ENCODE measurements around the gene TSTD1. TPM values are rescaled to one million over a fixed set of nuclear protein-coding genes. Genes with fewer than 3 reads are reported as not detected.

TSTD1 gene, protein sequence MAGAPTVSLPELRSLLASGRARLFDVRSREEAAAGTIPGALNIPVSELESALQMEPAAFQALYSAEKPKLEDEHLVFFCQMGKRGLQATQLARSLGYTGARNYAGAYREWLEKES
- 10 to 100 TPM; 92.0 to 93.1 TPM for total RNA-seq
- 100 to 1,000 TPM; 264 to 411 TPM for polyA plus RNA-seq

DNA sequence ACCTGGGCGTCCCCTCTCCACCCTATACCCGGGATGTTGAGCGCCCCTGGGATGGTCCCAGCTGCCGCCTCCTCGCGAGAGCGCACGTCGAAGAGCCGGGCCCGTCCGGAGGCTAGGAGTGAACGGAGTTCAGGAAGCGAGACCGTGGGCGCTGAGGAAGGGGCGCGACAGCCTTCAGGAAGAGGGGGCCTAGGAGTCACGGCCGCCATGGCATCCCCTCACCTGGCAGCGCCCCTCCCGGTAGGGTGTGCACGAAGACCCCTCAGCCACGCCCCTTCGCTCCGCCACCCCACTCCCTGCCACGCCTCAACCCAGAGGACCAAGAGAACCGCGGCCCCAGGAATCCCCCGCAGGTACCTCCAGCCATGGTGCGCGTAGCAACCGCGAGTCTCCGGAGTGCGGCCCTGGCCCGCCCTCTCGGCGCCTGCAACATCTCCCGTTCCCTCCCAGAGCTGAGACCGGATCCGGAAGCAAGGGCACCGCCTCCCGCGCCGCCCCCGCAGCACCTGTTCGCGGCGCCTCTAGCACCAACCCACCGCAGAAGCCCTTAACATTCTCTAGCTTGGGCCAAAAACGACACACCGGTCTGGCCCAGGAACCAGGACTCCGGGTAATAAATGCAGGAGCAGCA is at the start of gene TSTD1:
Gene TSTD1, minus strand, starts transcription at position 442 of the 631 bp plus-strand sequence. Its CDS starts 75 bp downstream, at position 367.
- peak within 1 kb of the TSS; percentile 65 to 96 for H3K4me3 ChIP-seq (ENCODE audit: low read length in 2 of 2)
- Mint-ChIP-seq H3K4me1 (peaks cover 25 to 56% (median 38%) of the 10 kb centered on the region in 4 donors), H3K36me3 (peaks cover 23 to 41% of the 10 kb centered on the region in 2 donors), H3K9me3 (peaks cover 0 to 3% (median 0%) of the 10 kb centered on the region in 8 donors), H3K27ac (peak within 1 kb of the TSS; percentile 89 to 99 (median 97)), H3K27me3 (no peaks in the 10 kb centered on the region), H3K4me3 (peak within 1 kb of the TSS; percentile 87 to 95 (median 91))
- no peaks in the 10 kb centered on the region for H3K27me3 ChIP-seq (ENCODE audit: insufficient read depth, low read length)
- ChIA-PET POLR2A (ENCODE audit: partially characterized antibody) (interaction anchor here (0.6 to 21.2 kb wide), 16 partner anchors 9 to 410 kb away, joined by 3 to 602 read pairs (median 5); partner anchors contain the start of genes ARHGAP30, DEDD, F11R and KLHDC9), CTCF (ENCODE audit: partially characterized antibody) (interaction anchor here (0.7 to 10.7 kb wide), 11 partner anchors 19 to 253 kb away, joined by 3 to 171 read pairs (median 3); partner anchors contain the start of genes ARHGAP30, F11R, KLHDC9 and NIT1)
- peaks cover 47% of the 10 kb centered on the region for H3K4me1 ChIP-seq (ENCODE audit: insufficient read depth, low read length)
- intact Hi-C loops (cut with micrococcal nuclease), result loop anchor here (1.0 to 5.0 kb wide), 2 partner anchors 17 to 41 kb away; partner anchors contain the start of gene F11R
- DNase-seq, result peak; percentile 88 to 95 (median 89)
- peaks cover 40% of the 10 kb centered on the region for H3K36me3 ChIP-seq (ENCODE audit: insufficient read depth, low read length)
- no peaks in the 10 kb centered on the region for H3K9me3 ChIP-seq (ENCODE audit: control insufficient read depth in 1 of 2, low read length in 2 of 2)
- peak within 1 kb of the TSS; percentile 83 for H3K27ac ChIP-seq (ENCODE audit: low read depth, low read length)

DNA sequence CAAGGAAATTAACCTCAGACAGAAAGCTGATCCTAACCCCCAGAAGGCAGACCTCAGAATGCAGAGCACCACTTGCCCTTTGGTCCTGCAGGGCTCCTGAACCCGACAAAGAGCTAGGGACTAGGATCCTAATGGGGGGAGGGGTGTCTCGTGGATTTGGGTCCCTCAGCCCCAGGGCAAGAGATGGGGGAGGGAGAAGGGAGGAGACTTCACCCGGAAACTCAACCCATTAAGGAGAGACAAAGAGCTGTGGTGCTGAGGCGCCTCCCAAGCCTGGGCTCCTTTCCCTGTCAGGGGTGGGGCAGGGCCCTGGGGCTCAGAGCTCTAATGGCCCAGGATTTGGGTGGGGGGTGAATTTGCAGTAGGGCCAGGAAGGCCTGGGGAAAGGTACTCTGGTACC is 47.7 kb upstream of the TSTD1 start:
- H3K9me3 Mint-ChIP-seq, result no peaks in the 10 kb centered on the region

DNA sequence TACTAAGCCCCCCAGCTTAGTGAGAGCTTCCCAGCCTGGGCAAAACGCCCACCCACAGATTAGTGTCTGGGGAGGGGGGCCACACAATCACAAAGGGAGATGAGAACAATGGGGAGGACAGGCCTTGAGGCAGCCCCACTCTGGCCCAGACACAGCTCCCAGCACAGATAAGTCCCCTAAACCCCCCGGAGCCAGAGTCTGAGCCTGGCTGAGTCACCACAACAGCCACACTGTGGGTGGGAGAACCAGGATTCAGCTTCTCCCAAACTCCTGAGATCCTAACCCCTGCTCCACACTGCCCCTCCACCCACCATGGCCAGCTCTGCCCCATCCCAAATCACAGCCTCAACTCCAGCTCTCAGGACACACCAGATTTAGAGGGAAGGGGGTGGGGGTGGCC is 46.4 kb upstream of the TSTD1 start:
- Histone ChIP-seq H3K4me1 (ENCODE audit: insufficient read depth, low read length) (no peaks in the 10 kb centered on the region), H3K36me3 (ENCODE audit: insufficient read depth, low read length) (no peaks in the 10 kb centered on the region), H3K27me3 (ENCODE audit: insufficient read depth, low read length) (no peaks in the 10 kb centered on the region), H3K4me3 (ENCODE audit: low read length in 2 of 2) (no peak overlapping the region), H3K9me3 (ENCODE audit: control insufficient read depth in 1 of 2, low read length in 2 of 2) (no peaks in the 10 kb centered on the region), H3K27ac (ENCODE audit: low read depth, low read length) (no peak overlapping the region)
- DNase-seq, result no peak
- intact Hi-C loops (cut with micrococcal nuclease), result no loop called here
- no peak overlapping the region for H3K4me3 Mint-ChIP-seq
- ChIA-PET CTCF (ENCODE audit: partially characterized antibody) (interaction anchor here (2.4 to 5.2 kb wide), 2 partner anchors 13 to 14 kb away, joined by 7 to 26 read pairs; partner anchors contain the start of gene KLHDC9), POLR2A (ENCODE audit: partially characterized antibody) (interaction anchor here (0.8 to 1.0 kb wide), 2 partner anchors 14 to 32 kb away, joined by 3 read pairs; no protein-coding TSS in a partner anchor)
- no peaks in the 10 kb centered on the region for H3K9me3 Mint-ChIP-seq
- H3K27ac Mint-ChIP-seq, result peak overlapping the region in 2 of 7 donors; percentile 17 to 42
- no peaks in the 10 kb centered on the region for H3K36me3 Mint-ChIP-seq
- no peaks in the 10 kb centered on the region for H3K27me3 Mint-ChIP-seq
- no peaks in the 10 kb centered on the region for H3K4me1 Mint-ChIP-seq

More for the DNA sequence above, 47.7 kb upstream of the TSTD1 start:
- intact Hi-C loops (cut with micrococcal nuclease), result no loop called here
- Histone ChIP-seq H3K4me1 (ENCODE audit: insufficient read depth, low read length) (no peaks in the 10 kb centered on the region), H3K9me3 (ENCODE audit: control insufficient read depth in 1 of 2, low read length in 2 of 2) (no peaks in the 10 kb centered on the region), H3K27ac (ENCODE audit: low read depth, low read length) (no peak overlapping the region), H3K36me3 (ENCODE audit: insufficient read depth, low read length) (no peaks in the 10 kb centered on the region), H3K27me3 (ENCODE audit: insufficient read depth, low read length) (no peaks in the 10 kb centered on the region), H3K4me3 (ENCODE audit: low read length in 2 of 2) (no peak overlapping the region)
- POLR2A ChIA-PET (ENCODE audit: partially characterized antibody), result interaction anchor here (1.0 kb wide), 1 partner anchor 10 kb away, joined by 4 read pairs; no protein-coding TSS in a partner anchor
- H3K27me3 Mint-ChIP-seq, result no peaks in the 10 kb centered on the region
- H3K4me3 Mint-ChIP-seq, result no peak overlapping the region
- peaks cover 0 to 2% (median 0%) of the 10 kb centered on the region in 4 donors for H3K4me1 Mint-ChIP-seq
- H3K27ac Mint-ChIP-seq, result peak overlapping the region in 3 of 7 donors; percentile 19 to 55 (median 50)
- CTCF ChIA-PET (ENCODE audit: partially characterized antibody), result interaction anchor here (0.9 to 5.2 kb wide), 3 partner anchors 12 to 89 kb away, joined by 3 to 26 read pairs (median 3); partner anchors contain the start of gene KLHDC9
- no peak for DNase-seq
- H3K36me3 Mint-ChIP-seq, result no peaks in the 10 kb centered on the region

DNA sequence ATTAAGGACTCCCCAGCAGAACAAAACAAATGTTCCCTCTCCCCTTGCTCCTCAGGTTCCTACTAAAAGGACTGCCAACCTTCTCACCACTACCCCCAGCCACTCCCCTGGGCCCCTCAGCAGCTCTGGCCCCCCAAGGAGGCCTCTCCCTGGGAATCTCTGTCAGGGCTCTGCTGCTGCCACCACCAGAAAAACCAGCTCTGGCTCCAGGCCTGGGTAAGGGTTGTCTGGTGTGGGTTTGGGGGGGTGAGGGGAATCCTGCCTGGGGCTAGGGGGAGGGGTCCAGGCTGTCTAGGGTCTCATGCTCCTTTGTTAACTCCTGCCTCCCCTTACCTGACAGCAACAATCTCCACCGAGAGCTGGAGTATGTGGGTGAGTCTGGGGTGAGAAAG is 45.8 kb upstream of the TSTD1 start:
- no peaks in the 10 kb centered on the region for H3K27me3 ChIP-seq (ENCODE audit: insufficient read depth, low read length)
- Mint-ChIP-seq H3K4me1 (no peaks in the 10 kb centered on the region), H3K36me3 (no peaks in the 10 kb centered on the region), H3K27me3 (no peaks in the 10 kb centered on the region), H3K27ac (peak overlapping the region in 1 of 7 donors; percentile 47), H3K4me3 (no peak overlapping the region), H3K9me3 (no peaks in the 10 kb centered on the region)
- no peaks in the 10 kb centered on the region for H3K36me3 ChIP-seq (ENCODE audit: insufficient read depth, low read length)
- no peaks in the 10 kb centered on the region for H3K4me1 ChIP-seq (ENCODE audit: insufficient read depth, low read length)
- DNase-seq, result no peak
- POLR2A ChIA-PET (ENCODE audit: partially characterized antibody), result interaction anchor here (0.8 to 1.0 kb wide), 3 partner anchors 13 to 33 kb away, joined by 3 to 4 read pairs (median 3); no protein-coding TSS in a partner anchor
- H3K9me3 ChIP-seq (ENCODE audit: control insufficient read depth in 1 of 2, low read length in 2 of 2), result no peaks in the 10 kb centered on the region
- H3K27ac ChIP-seq (ENCODE audit: low read depth, low read length), result no peak overlapping the region
- CTCF ChIA-PET (ENCODE audit: partially characterized antibody), result interaction anchor here (2.4 to 5.2 kb wide), 2 partner anchors 14 kb away, joined by 7 to 26 read pairs; partner anchors contain the start of gene KLHDC9
- intact Hi-C loops (cut with micrococcal nuclease), result no loop called here
- H3K4me3 ChIP-seq (ENCODE audit: low read length in 2 of 2), result no peak overlapping the region

DNA sequence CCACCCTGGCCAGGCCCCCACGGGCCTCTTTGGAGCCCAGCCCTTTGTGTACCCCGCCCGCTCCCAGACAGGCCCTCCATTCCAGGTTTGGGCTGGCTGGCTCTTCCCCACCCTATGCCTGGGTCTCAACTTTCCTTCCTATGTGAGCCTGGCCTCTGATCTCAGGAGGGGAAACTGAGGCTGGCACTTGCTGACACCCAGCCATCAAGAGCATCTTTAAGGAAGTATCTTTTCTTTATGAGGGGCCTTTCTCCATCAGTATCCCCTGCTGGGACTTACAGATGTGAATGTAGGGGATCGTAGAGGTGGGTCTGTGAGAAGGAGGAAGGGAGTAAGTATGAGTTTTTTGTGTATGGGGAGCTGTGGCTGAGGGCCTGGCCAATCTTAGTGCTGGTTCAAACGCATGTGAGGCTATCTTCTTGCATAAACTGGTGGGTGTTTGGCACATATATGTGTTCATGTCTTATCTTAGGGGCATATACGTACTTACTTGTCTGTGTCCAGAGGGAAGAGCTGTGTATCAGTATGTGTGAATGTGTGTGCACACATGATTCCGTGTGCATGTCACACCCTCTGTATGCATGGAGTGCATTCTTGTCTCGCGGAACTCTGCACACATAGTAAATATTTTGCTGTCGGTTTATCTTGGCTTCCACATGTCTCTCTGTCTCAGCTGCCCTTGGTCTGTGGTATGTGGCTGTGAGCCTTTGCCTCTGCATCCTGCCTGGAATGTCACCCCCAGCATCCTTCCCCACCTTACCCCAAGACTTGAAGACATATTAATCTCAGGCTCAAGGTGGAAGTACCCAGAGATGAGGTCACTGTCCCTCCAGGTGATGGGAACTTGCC is 45.2 kb upstream of the TSTD1 start:
- H3K4me1 Mint-ChIP-seq, result no peaks in the 10 kb centered on the region
- no peak overlapping the region for H3K4me3 Mint-ChIP-seq
- peak overlapping the region in 2 of 7 donors; percentile 19 to 47 for H3K27ac Mint-ChIP-seq
- no peaks in the 10 kb centered on the region for H3K36me3 Mint-ChIP-seq
- ChIA-PET POLR2A (ENCODE audit: partially characterized antibody) (interaction anchor here (0.8 to 1.0 kb wide), 3 partner anchors 13 to 33 kb away, joined by 3 to 4 read pairs (median 3); no protein-coding TSS in a partner anchor), CTCF (ENCODE audit: partially characterized antibody) (interaction anchor here (2.4 kb wide), 1 partner anchor 13 kb away, joined by 7 read pairs; no protein-coding TSS in a partner anchor)
- no peak for DNase-seq
- Histone ChIP-seq H3K27ac (ENCODE audit: low read depth, low read length) (no peak overlapping the region), H3K27me3 (ENCODE audit: insufficient read depth, low read length) (no peaks in the 10 kb centered on the region), H3K4me1 (ENCODE audit: insufficient read depth, low read length) (no peaks in the 10 kb centered on the region), H3K9me3 (ENCODE audit: control insufficient read depth in 1 of 2, low read length in 2 of 2) (no peaks in the 10 kb centered on the region), H3K36me3 (ENCODE audit: insufficient read depth, low read length) (no peaks in the 10 kb centered on the region), H3K4me3 (ENCODE audit: low read length in 2 of 2) (no peak overlapping the region)
- no peaks in the 10 kb centered on the region for H3K9me3 Mint-ChIP-seq
- H3K27me3 Mint-ChIP-seq, result no peaks in the 10 kb centered on the region
- intact Hi-C loops (cut with micrococcal nuclease), result no loop called here

DNA sequence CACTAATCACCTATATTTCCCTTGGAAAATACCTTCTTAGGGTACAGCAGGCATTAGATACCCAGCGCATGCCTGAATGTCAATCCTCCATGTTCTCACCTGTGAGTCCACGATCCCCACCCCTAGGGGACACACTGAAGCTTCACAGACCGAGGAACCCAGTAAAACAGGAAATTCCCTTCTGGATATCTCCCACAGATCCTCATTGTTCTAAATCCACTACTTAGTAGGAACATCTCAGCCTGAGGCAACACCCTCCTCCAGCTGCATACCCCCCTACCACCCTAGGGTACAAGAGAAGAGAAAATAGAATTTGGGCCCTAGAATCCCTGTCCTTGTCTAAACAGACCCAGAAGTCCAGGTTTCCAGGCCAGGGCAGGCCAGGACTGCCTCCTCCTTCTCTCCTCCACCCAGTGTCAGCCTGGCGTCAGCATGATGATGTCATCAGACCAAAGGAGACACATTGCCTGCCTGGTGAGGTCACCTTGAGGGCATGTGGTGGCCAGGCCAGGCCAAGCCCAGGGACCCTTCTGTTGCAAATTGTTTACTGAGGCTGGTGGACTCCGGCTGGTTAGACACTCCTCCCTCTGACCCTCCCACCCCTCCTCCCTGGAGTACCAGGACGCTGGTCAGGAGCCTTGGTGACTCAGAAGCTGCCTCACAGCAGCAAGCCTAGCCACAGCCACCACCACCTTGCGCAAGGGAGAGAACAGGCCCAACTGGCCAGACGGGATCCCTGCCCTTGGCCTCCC is 44.4 kb upstream of the TSTD1 start:
- no peaks in the 10 kb centered on the region for H3K27me3 ChIP-seq (ENCODE audit: insufficient read depth, low read length)
- no peaks in the 10 kb centered on the region for H3K27me3 Mint-ChIP-seq
- H3K36me3 Mint-ChIP-seq, result no peaks in the 10 kb centered on the region
- DNase-seq, result no peak
- ChIA-PET POLR2A (ENCODE audit: partially characterized antibody) (no interaction called here), CTCF (ENCODE audit: partially characterized antibody) (interaction anchor here (2.4 to 4.2 kb wide), 2 partner anchors 12 to 85 kb away, joined by 7 to 14 read pairs; no protein-coding TSS in a partner anchor)
- H3K27ac ChIP-seq (ENCODE audit: low read depth, low read length), result no peak overlapping the region
- H3K4me1 Mint-ChIP-seq, result no peaks in the 10 kb centered on the region
- H3K4me3 Mint-ChIP-seq, result no peak overlapping the region
- no peaks in the 10 kb centered on the region for H3K9me3 Mint-ChIP-seq
- H3K4me1 ChIP-seq (ENCODE audit: insufficient read depth, low read length), result no peaks in the 10 kb centered on the region
- no peaks in the 10 kb centered on the region for H3K9me3 ChIP-seq (ENCODE audit: control insufficient read depth in 1 of 2, low read length in 2 of 2)
- H3K4me3 ChIP-seq (ENCODE audit: low read length in 2 of 2), result no peak overlapping the region
- intact Hi-C loops (cut with micrococcal nuclease), result no loop called here
- no peaks in the 10 kb centered on the region for H3K36me3 ChIP-seq (ENCODE audit: insufficient read depth, low read length)
- peak overlapping the region in 1 of 7 donors; percentile 19 for H3K27ac Mint-ChIP-seq

All from CD4-positive, alpha-beta memory T cell (primary cell).